ENCODE measurements around the gene TP73. TPM values are rescaled to one million over a fixed set of nuclear protein-coding genes. Genes with fewer than 3 reads are reported as not detected.

The TP73 gene
- total RNA-seq, 2 donors from 2014 or later, result 0.29 to 0.42 TPM

- no peak for TF ChIP-seq CTCF (IDR thresholded peaks at IDR 0.05)
- DNase-seq, result no peak
- H3K4me1 ChIP-seq, result no peaks in the 10 kb centered on the region
- no peaks in the 10 kb centered on the region for H3K9me3 ChIP-seq
- H3K9ac ChIP-seq (ENCODE audit: low read depth in 2 of 2, low read length in 2 of 2), result no peak overlapping the region
- intact Hi-C loops (cut with DNase I), result no loop called here
- no peak overlapping the region for H3K4me3 ChIP-seq
- H3K27me3 ChIP-seq, result no peaks in the 10 kb centered on the region
- H3K36me3 ChIP-seq, result no peaks in the 10 kb centered on the region
- H3K27ac ChIP-seq, result no peak overlapping the region
These were observed 56.5 kb downstream of the TP73 start for GRCh38 chr1:3708791-3709190.

- Histone ChIP-seq H3K27ac (no peak overlapping the region), H3K27me3 (no peaks in the 10 kb centered on the region), H3K4me1 (no peaks in the 10 kb centered on the region), H3K36me3 (no peaks in the 10 kb centered on the region), H3K9me3 (no peaks in the 10 kb centered on the region), H3K9ac (ENCODE audit: low read depth in 2 of 2, low read length in 2 of 2) (no peak overlapping the region), H3K4me3 (no peak overlapping the region)
- no peak for DNase-seq
- intact Hi-C loops (cut with DNase I), result no loop called here
- no peak for TF ChIP-seq CTCF (IDR thresholded peaks at IDR 0.05)
These were observed 57.9 kb downstream of the TP73 start for GRCh38 chr1:3710251-3710650.

GRCh38 chr1:3711381-3711779 is 59.1 kb downstream of the TP73 start:
- intact Hi-C loops (cut with DNase I), result no loop called here
- no peak overlapping the region for H3K9ac ChIP-seq (ENCODE audit: low read depth in 2 of 2, low read length in 2 of 2)
- no peak for TF ChIP-seq CTCF (IDR thresholded peaks at IDR 0.05)
- no peak overlapping the region for H3K27ac ChIP-seq
- H3K4me3 ChIP-seq, result no peak overlapping the region
- no peak for DNase-seq
- no peaks in the 10 kb centered on the region for H3K36me3 ChIP-seq
- no peaks in the 10 kb centered on the region for H3K27me3 ChIP-seq
- H3K9me3 ChIP-seq, result no peaks in the 10 kb centered on the region
- no peaks in the 10 kb centered on the region for H3K4me1 ChIP-seq

- H3K27ac ChIP-seq, result no peak overlapping the region
- H3K27me3 ChIP-seq, result no peaks in the 10 kb centered on the region
- H3K9ac ChIP-seq (ENCODE audit: low read depth in 2 of 2, low read length in 2 of 2), result no peak overlapping the region
- DNase-seq, result no peak
- H3K4me1 ChIP-seq, result no peaks in the 10 kb centered on the region
- H3K36me3 ChIP-seq, result no peaks in the 10 kb centered on the region
- no peak for TF ChIP-seq CTCF (IDR thresholded peaks at IDR 0.05)
- no peaks in the 10 kb centered on the region for H3K9me3 ChIP-seq
- intact Hi-C loops (cut with DNase I), result no loop called here
- no peak overlapping the region for H3K4me3 ChIP-seq
These were observed 59.6 kb downstream of the TP73 start for GRCh38 chr1:3711780-3712451.

- Histone ChIP-seq H3K4me3 (no peak overlapping the region), H3K9me3 (no peaks in the 10 kb centered on the region), H3K9ac (ENCODE audit: low read depth in 2 of 2, low read length in 2 of 2) (no peak overlapping the region), H3K36me3 (no peaks in the 10 kb centered on the region), H3K27me3 (no peaks in the 10 kb centered on the region), H3K4me1 (no peaks in the 10 kb centered on the region), H3K27ac (no peak overlapping the region)
- no peak for TF ChIP-seq CTCF (IDR thresholded peaks at IDR 0.05)
- intact Hi-C loops (cut with DNase I), result no loop called here
- DNase-seq, result no peak
These were observed 60.5 kb downstream of the TP73 start for GRCh38 chr1:3712573-3713535.

Measured in colonic mucosa (tissue), 4 donors.